GM04503 (cell line): Measurements from ENCODE around the gene SERPINA3.
A peak's percentile ranks its signal among the peaks of the same experiment; 100 is the strongest.

Experiments used
- DNase-seq: peaks from one replicate; pipeline ENCODE4 v3.0.0-alpha.2; 2012; ENCODE audit warnings: low read depth

SERPINA3 gene

GRCh38 chr14:94655169-94655710 lies 43.0 kb downstream of the SERPINA3 start:
- no peak for DNase-seq

- no peak for DNase-seq
Observed at GRCh38 chr14:94656043-94656442, 43.9 kb downstream of the SERPINA3 start.

DNA sequence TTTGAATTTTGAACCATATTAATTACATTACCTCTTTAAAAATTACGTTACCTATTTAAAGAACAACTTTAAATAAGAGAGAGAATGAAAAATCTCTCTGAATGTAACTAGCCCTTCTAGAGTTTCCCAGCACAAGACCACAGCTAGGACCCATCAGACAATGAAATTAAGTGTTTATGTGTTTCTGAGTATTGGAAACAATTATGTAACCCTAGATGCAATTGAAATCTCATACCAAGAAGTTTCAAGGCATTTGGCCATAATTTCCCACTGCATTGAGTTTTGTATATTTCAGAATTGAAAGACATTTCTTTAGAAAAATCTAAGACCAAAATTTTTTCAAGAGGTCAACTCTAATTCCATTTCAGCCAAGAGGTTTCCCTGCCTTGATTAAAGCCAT lies 47.1 kb downstream of the SERPINA3 start:
- no peak for DNase-seq

DNA sequence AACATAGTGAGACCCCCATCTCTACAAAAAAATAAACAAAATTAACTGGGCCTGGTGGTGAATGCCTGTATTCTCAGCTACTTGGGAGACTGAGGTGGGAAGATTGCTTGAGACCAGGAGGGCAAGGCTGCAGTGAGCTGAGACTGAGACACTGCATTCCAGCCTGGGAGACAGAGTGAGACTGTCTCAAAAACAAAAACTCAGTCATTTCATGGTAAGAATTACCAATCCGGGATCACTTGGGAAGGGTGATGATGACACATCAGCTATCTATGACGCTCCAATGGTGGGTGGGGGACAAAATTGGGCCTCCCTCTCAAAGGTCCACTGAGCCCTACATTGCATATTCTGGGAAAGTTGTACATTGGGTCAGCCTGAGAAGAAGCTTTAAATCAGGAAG lies 47.7 kb downstream of the SERPINA3 start:
- DNase-seq, result no peak

DNA sequence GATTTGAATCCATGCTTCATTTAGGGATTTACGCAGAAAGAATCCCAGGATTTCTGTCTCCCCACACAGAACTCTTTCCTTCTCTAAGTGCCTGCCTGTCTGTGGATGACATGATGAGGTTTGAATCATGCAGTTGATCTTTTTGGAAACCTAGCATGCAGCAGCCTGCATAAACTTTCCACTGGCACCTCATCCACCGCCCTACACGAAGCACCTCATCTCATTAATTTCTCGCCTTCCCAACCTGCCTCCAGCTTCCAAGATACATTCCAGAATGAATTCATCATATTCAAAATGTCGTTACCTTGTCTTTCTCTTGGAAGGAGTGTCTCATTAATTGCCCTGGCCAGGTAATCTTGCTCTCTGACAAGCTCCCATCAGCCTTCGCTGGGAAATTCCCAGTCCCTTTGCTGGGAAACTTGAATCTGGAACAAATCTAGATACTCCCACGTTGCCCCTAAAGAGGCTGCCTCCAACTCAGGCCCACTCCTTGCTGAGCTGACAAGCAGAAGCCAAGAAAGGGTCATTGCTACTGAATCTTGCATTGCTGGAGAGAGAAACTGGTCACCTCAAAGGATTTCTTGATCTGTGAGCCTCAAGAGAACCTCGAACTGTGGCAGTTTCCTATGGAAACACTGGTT lies 48.2 kb downstream of the SERPINA3 start:
- no peak for DNase-seq

DNA sequence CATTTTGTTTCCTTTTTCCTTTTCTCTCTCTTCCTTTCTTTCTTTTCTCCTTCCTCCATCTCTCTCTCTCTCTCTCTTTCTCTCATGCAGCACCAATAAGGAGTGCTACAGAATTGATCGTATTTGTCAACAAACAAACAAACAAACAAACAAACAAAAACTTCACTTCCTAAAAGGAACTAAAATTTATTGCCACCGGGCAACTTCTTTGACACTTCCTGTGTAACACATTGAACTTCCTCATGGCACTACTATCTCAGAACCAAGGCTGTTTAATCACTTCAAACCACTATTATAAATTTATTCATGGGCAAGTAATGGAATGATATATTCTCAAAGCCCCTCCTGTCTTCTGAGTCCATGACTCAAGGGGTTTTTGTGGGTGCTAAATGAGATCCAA lies 51.3 kb downstream of the SERPINA3 start:
- no peak for DNase-seq

- DNase-seq, result no peak
Observed at GRCh38 chr14:94663965-94664704, 51.9 kb downstream of the SERPINA3 start.

DNA sequence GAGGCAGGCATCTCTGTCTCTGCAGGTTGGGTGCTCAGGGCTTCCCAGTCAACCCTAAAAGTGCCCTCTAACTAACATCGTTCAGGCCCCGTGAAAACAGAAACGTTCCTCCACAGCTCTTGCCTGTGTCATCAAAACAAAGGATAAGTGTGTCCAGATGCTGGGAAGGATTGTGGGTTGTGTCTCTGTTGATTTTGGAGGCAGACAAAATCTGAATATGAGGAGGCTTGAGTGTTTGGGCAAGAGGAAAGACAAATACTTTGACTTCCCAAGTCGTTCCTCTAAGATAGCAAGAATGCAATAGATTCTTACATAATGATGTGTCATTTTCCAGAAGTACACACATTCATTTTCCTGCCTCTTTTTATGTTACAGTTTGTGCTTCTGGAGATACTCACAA lies 52.9 kb downstream of the SERPINA3 start:
- peak; percentile 88 for DNase-seq

- DNase-seq, result no peak
Observed at GRCh38 chr14:94665544-94665943, 53.4 kb downstream of the SERPINA3 start.

DNA sequence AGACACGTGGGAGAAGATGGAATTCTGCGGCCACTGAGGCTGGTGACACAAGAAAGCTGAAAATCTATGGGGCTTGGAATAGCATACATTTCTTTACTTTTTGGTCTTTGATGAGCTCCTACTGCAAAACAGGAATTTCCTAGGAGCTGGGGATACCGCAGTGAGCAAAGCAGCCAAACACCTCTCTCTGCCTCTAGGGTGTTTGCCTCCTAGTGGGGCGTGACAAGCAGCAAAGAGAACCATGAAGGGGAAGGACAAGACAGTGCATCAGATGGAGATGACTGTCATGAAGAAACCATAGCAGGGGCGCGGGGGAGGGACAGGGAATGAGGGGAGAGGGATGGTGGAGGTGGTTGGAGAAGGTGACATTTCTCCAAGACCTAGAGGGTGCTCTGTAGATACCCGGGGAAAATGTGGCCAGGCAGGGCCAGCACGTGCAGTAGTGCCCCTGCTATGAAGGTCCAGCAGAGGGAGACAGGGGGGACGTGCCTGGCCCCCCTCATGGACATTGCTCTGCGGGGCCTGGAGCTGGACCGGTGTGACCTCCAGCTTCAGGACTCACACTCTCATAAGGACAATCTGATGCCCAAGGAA lies 58.6 kb downstream of the SERPINA3 start:
- DNase-seq, result no peak

GRCh38 chr14:94671870-94672444 lies 59.8 kb downstream of the SERPINA3 start:
- no peak for DNase-seq

- no peak for DNase-seq
Observed at GRCh38 chr14:94673071-94673470, 60.9 kb downstream of the SERPINA3 start.
